GM12878 (cell line): ENCODE measurements around the gene ATP6AP2. TPM values are rescaled to one million over a fixed set of nuclear protein-coding genes. Genes with fewer than 3 reads are reported as not detected.

Source experiments
- ATF7 ChIP-seq: fragments of 450-650 bp; IDR thresholded peaks from 2 replicates; pipeline ENCODE4 v1.6.1; 2016; ENCODE audit warnings: low read depth, mild to moderate bottlenecking
- CEBPZ ChIP-seq: fragments of 150-350 bp; IDR thresholded peaks from 2 replicates; pipeline ENCODE4 v1.6.1; 2016; ENCODE audit warnings: low read depth, low read length
- EED ChIP-seq: sonication (generic); IDR thresholded peaks from 2 replicates; pipeline ENCODE4 v1.6.1; 2016; ENCODE audit warnings: antibody characterized with exemption, low read depth
- GATAD2B ChIP-seq: fragments of 450-650 bp; conservative IDR thresholded peaks from 2 replicates; pipeline ENCODE4 v1.6.1; 2017; ENCODE audit warnings: low read depth, mild to moderate bottlenecking, moderate library complexity
- HDGF ChIP-seq: fragments of 450-650 bp; IDR thresholded peaks from 2 replicates; pipeline ENCODE4 v1.6.1; 2016; ENCODE audit warnings: antibody characterized with exemption
- LARP7 ChIP-seq: fragments of 450-650 bp; IDR thresholded peaks from 2 replicates; pipeline ENCODE4 v1.6.1; 2017; ENCODE audit warnings: mild to moderate bottlenecking
- NBN ChIP-seq: fragments of 450-650 bp; IDR thresholded peaks from 2 replicates; pipeline ENCODE4 v1.6.1; 2016
- NFYB ChIP-seq: IDR thresholded peaks from 2 replicates; pipeline ENCODE4 v1.6.1; 2011; ENCODE audit warnings: low read depth, mild to moderate bottlenecking, low read length, improper control_type of control experiment, moderate library complexity; ENCODE audit not compliant: insufficient read depth
- NR2C2 ChIP-seq: IDR thresholded peaks from 2 replicates; pipeline ENCODE4 v1.6.1; 2011; ENCODE audit warnings: borderline replicate concordance, low read depth; ENCODE audit not compliant: control insufficient read depth, insufficient read length
- NR2F1 ChIP-seq: fragments of 450-650 bp; conservative IDR thresholded peaks from 2 replicates; pipeline ENCODE4 v1.6.1; 2017; ENCODE audit warnings: mild to moderate bottlenecking
- PML ChIP-seq: IDR thresholded peaks from 2 replicates; pipeline ENCODE4 v1.6.1; 2012; ENCODE audit warnings: low read length, inconsistent platforms
- SMAD1 ChIP-seq: fragments of 450-650 bp; IDR thresholded peaks from 2 replicates; pipeline ENCODE4 v1.6.1; 2018; ENCODE audit warnings: mild to moderate bottlenecking, low read depth; ENCODE audit not compliant: partially characterized antibody
- STAT1 ChIP-seq: fragments of 450-650 bp; conservative IDR thresholded peaks from 2 replicates; pipeline ENCODE4 v1.6.1; 2014; ENCODE audit warnings: antibody characterized with exemption, mild to moderate bottlenecking
- TCF12 ChIP-seq: IDR thresholded peaks from 2 replicates; pipeline ENCODE4 v1.6.1; 2011; ENCODE audit warnings: low read depth, mild to moderate bottlenecking, low read length
- USF1 ChIP-seq: IDR thresholded peaks from 2 replicates; pipeline ENCODE4 v1.6.1; 2011; ENCODE audit warnings: borderline replicate concordance, low read depth, mild to moderate bottlenecking, moderate library complexity, mixed read lengths, low read length; ENCODE audit not compliant: insufficient read depth; ENCODE audit errors: extremely low read length
- ZNF592 ChIP-seq: fragments of 450-650 bp; IDR thresholded peaks from 2 replicates; pipeline ENCODE4 v1.6.1; 2017; ENCODE audit warnings: mild to moderate bottlenecking, moderate library complexity
- ZNF687 ChIP-seq: fragments of 450-650 bp; IDR thresholded peaks from 2 replicates; pipeline ENCODE4 v1.6.1; 2017; ENCODE audit warnings: mild to moderate bottlenecking, moderate library complexity
- polyA plus RNA-seq, 11 experiments: library from polyadenylated mRNA; depleted of rRNA in 4 of 11; unstranded in 6 of 11; stranded (reverse) in 5 of 11; fragments of >200 nt; fragmentation: Nextera tagmentation in 4 of 11; fragmentation: Illumina TruSeq in 1 of 11; extraction: Ambion mirVana in 4 of 11; extraction: Trizol in 1 of 11; gene quantifications; 1 replicate in 1 of 11; 2 replicates in 10 of 11; pipeline versions ENCODE4 v1.2.1 to v1.2.3, GENCODE V29; 2011 to 2016; ENCODE audit warnings: inconsistent platforms in 2 of 11, missing spikeins in 2 of 11, low read depth in 1 of 11
- total RNA-seq, 4 experiments: library from RNA; depleted of rRNA in 3 of 4; stranded (reverse); fragments of >200 nt in 3 of 4; fragmentation: Illumina TruSeq in 1 of 4; extraction: Trizol in 1 of 4; gene quantifications; 2 replicates each; pipeline versions ENCODE4 v1.2.1 to v1.2.3, GENCODE V29; 2013 to 2021

Gene ATP6AP2
- total and polyA plus RNA-seq, 10 of the 15 experiments (the other 5 are each of a cell fraction or from before 2014, with no cell fraction given) = 36.3 to 141 (median 56.0) TPM

GRCh38 chrX:40647307-40648197 is 66.8 kb downstream of the ATP6AP2 start, which contains the start of gene CXorf38 (continued):
- TF ChIP-seq ZNF687 = peak; percentile 94
- no peak for TF ChIP-seq USF1
- TF ChIP-seq STAT1 = no peak
- TF ChIP-seq ZNF592 = no peak
- no peak for TF ChIP-seq EED
- TF ChIP-seq SMAD1 = no peak
- no peak for TF ChIP-seq PML
- 0 out of 2 replicates have a peak, but pooled peaks have one; percentile 10 for TF ChIP-seq NR2F1
- TF ChIP-seq ATF7 = peak; percentile 53
- 0 out of 2 replicates have a peak, but pooled peaks have one; percentile 44 for TF ChIP-seq HDGF
- TF ChIP-seq CEBPZ = no peak
- TF ChIP-seq GATAD2B = peak; percentile 55; the same call in 1 of the 2 replicates
- no peak for TF ChIP-seq NR2C2
- TF ChIP-seq NBN = 0 out of 2 replicates have a peak, but pooled peaks have one; percentile 39
- peak; percentile 78 for TF ChIP-seq LARP7
- TF ChIP-seq TCF12 = 0 out of 2 replicates have a peak, but pooled peaks have one; percentile 5
- no peak for TF ChIP-seq NFYB
